OCI-LY3 (cell line): ENCODE measurements around the gene GRID1.

Experiments used
- EZH2phosphoT487 ChIP-seq: fragments of 200-600 bp; shearing (Covaris generic); IDR thresholded peaks from 2 replicates; pipeline ENCODE4 v1.6.1; 2018; ENCODE audit warnings: antibody characterized with exemption, mixed run types, low read depth
- TF ChIP-seq, protein P1 (sequence below): fragments of 200-600, 300-600 bp; sonication (generic); IDR thresholded peaks from 2 replicates; pipeline ENCODE4 v1.5.1; 2014; ENCODE audit warnings: antibody characterized with exemption, low read length, low read depth

DNA sequence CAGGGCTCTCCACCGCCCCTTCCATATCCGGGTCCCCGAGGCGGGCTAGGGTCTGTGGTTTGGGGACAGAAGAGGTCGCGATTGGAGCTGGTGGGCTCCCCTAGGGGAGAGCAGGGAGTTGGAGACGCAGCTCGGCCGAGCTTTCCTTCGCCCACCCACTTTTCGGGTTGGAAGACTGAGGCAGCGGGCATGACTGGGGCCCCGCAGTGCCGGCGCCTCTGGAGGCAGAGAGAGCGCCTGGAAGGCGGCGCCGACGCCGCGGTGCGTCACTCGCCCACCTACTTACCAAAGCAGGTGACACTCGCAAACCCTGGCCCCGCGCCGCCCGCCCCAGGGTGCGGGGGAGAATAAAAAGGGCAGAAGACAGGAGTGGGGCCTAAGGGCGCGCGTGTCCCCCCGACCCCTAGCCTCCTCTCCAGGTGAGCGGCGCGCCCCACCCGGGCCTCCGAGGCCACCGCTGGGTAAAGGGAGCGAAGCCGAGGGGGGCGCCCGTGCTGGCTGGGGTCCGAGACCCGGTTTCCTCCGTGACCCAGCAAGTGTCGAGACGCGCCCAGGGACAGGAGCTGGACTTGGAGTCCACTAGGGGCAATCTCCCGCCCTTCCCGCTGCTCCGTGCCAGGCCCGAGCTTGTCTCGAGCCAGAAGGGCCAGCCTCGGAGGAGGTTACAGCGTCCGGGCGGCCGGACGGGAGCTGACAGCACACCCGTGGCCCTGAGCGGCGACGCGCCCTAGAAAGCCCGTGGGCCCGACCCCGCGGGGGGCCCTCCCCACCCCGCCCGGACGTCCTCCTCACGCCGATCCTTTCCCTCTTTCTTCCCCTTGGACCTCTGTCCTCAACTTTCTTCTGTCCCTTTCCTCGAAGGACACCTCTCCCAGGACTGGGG is 34.4 kb upstream of the GRID1 start:
- TF ChIP-seq, protein P1, sequence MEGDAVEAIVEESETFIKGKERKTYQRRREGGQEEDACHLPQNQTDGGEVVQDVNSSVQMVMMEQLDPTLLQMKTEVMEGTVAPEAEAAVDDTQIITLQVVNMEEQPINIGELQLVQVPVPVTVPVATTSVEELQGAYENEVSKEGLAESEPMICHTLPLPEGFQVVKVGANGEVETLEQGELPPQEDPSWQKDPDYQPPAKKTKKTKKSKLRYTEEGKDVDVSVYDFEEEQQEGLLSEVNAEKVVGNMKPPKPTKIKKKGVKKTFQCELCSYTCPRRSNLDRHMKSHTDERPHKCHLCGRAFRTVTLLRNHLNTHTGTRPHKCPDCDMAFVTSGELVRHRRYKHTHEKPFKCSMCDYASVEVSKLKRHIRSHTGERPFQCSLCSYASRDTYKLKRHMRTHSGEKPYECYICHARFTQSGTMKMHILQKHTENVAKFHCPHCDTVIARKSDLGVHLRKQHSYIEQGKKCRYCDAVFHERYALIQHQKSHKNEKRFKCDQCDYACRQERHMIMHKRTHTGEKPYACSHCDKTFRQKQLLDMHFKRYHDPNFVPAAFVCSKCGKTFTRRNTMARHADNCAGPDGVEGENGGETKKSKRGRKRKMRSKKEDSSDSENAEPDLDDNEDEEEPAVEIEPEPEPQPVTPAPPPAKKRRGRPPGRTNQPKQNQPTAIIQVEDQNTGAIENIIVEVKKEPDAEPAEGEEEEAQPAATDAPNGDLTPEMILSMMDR, result no peak
- no peak for TF ChIP-seq EZH2phosphoT487
